Bronchial epithelial cell (primary cell): ENCODE results near the gene PITPNM3. TPM values are rescaled to one million over a fixed set of nuclear protein-coding genes. Genes with fewer than 3 reads are reported as not detected.

Experiments used
- DNase-seq: peaks from one replicate; pipeline ENCODE4 v3.0.0-alpha.2; 2010; ENCODE audit warnings: low read depth
- FAIRE-seq: peaks from 2 replicates; lab custom pipeline; 2011; peaks lifted over from hg19 to GRCh38; lab: Jason Lieb, UNC
- H3K27me3 ChIP-seq: 2 replicates; pipeline ENCODE4 v1.5.1; 2011; ENCODE audit warnings: low read length; ENCODE audit not compliant: control insufficient read depth, insufficient read depth
- H3K36me3 ChIP-seq: 2 replicates; pipeline ENCODE4 v1.5.1; 2011; ENCODE audit warnings: low read length; ENCODE audit not compliant: control insufficient read depth, insufficient read depth
- H3K4me3 ChIP-seq: 2 replicates; pipeline ENCODE4 v1.5.1; 2011; ENCODE audit warnings: mild to moderate bottlenecking, low read depth, low read length, control low read depth
- CTCF ChIP-seq: IDR thresholded peaks from 2 replicates; pipeline ENCODE4 v1.5.1; 2011; ENCODE audit warnings: mild to moderate bottlenecking, moderate library complexity, low read length, control low read depth, inconsistent platforms; ENCODE audit not compliant: insufficient read depth, severe bottlenecking
- total RNA-seq: library from RNA; depleted of rRNA; stranded (reverse); fragments of >200 nt; gene quantifications from 2 replicates; pipeline ENCODE4 v1.2.1, GENCODE V29; 2014

PITPNM3 gene
- total RNA-seq, 1 donor from 2014 or later: 25.0 TPM

- H3K36me3 ChIP-seq: peaks cover 13% of the 10 kb centered on the region
- H3K4me3 ChIP-seq: no peak overlapping the region
- DNase-seq: no peak
- no peak for FAIRE-seq
- no peaks in the 10 kb centered on the region for H3K27me3 ChIP-seq
- TF ChIP-seq CTCF: no peak
Observed at GRCh38 chr17:6503641-6504195, 52.6 kb downstream of the PITPNM3 start.

GRCh38 chr17:6502871-6503509 lies 53.4 kb downstream of the PITPNM3 start:
- no peaks in the 10 kb centered on the region for H3K27me3 ChIP-seq
- no peak for DNase-seq
- TF ChIP-seq CTCF: no peak
- H3K4me3 ChIP-seq: no peak overlapping the region
- peaks cover 13% of the 10 kb centered on the region for H3K36me3 ChIP-seq
- FAIRE-seq: peak; percentile 93

- H3K36me3 ChIP-seq: peaks cover 13% of the 10 kb centered on the region
- no peak for TF ChIP-seq CTCF
- no peak overlapping the region for H3K4me3 ChIP-seq
- FAIRE-seq: no peak
- no peak for DNase-seq
- H3K27me3 ChIP-seq: no peaks in the 10 kb centered on the region
Observed at GRCh38 chr17:6502142-6502541, 54.2 kb downstream of the PITPNM3 start.

GRCh38 chr17:6501359-6501758 lies 55.0 kb downstream of the PITPNM3 start:
- Histone ChIP-seq H3K36me3 (peaks cover 13% of the 10 kb centered on the region), H3K4me3 (no peak overlapping the region), H3K27me3 (no peaks in the 10 kb centered on the region)
- FAIRE-seq (no peak), DNase-seq (no peak)
- TF ChIP-seq CTCF: no peak

- no peak for TF ChIP-seq CTCF
- DNase-seq (no peak), FAIRE-seq (no peak)
- no peaks in the 10 kb centered on the region for H3K27me3 ChIP-seq
- H3K4me3 ChIP-seq: no peak overlapping the region
- H3K36me3 ChIP-seq: peaks cover 11% of the 10 kb centered on the region
Observed at GRCh38 chr17:6498901-6499540, 57.3 kb downstream of the PITPNM3 start.
